Measurements from ENCODE around the gene NUP188. TPM values are rescaled to one million over a fixed set of nuclear protein-coding genes. Genes with fewer than 3 reads are reported as not detected.
"Not testable (repeated sequence)": the region's sequence is repeated elsewhere in the genome, so short reads cannot be mapped to it uniquely, and the experiment has no call there.

The NUP188 gene
- total RNA-seq, 1 donor from 2014 or later = 37.6 TPM

DNA sequence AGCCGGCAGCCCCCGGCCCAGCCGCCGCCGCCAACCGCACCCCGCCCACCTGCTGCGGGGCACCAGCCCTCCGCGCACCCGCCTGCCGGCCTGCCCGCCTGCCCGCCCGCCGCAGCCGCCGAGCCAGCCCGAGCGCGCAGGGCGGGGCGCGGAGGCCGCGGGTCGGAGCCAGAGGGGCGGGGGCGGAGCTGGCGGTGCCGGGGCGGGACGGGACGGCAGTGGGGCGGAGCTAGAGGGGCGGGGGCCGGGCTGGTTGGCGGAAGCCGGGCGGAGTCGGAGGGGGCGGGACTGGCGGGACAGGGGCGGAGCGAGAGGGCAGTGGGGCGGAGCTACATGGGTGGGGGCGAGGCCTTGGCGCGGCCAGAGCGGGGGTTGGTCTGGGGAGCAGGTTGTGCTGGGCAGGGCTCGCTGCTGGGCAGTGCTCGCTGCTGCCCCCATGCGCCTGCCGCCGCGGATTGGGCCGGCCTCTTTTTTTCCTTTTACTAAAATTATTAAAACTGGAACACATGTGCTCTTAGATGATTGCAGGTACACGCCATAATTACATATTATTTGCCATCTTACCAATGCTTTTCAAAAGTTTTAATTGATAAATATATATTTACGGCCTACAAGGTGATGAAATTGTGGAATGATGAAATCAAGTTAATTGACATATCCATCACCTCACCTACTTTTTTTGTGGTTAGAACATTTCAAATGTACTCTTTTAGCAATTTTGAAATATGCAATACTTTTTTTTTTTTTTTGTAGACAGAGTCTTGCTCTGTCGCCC, 80.9 kb downstream of the NUP188 start, which contains the start of gene SH3GLB2:
Gene SH3GLB2 (minus strand): TSS at position 140 of the 775 bp plus-strand sequence. CDS start 177 bp downstream, outside the sequence.
- DNase-seq (ENCODE audit: low read depth) = peak; percentile 32
- peak; percentile 73 for TF ChIP-seq CTCF (conservative IDR thresholded peaks at IDR 0.05; ENCODE audit: low read depth, low read length)
- H3K4me3 ChIP-seq (ENCODE audit: low read depth, low read length) = peak within 1 kb of the TSS; percentile 95

DNA sequence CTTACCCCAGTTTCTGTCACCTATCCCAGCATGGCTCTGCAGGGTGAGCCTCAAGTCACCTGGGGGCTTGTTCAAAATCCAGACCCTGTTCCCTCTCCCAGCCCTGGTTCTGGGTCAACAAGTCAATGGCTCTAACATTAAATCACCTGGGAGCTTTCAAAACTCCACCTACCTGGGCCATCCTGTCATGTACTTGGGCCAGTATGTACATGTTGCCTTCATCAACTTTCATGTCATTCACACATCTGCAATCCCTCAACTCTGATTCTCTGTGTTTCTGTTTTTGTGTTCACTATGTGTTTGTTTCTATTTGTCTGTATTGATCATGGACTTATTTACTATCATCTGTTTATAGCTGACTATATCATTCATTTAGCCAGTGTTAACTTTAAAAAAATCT, 82.7 kb downstream of the NUP188 start:
- TF ChIP-seq CTCF (conservative IDR thresholded peaks at IDR 0.05; ENCODE audit: low read depth, low read length) = no peak
- no peak for DNase-seq (ENCODE audit: low read depth)
- H3K4me3 ChIP-seq (ENCODE audit: low read depth, low read length) = no peak overlapping the region

DNA sequence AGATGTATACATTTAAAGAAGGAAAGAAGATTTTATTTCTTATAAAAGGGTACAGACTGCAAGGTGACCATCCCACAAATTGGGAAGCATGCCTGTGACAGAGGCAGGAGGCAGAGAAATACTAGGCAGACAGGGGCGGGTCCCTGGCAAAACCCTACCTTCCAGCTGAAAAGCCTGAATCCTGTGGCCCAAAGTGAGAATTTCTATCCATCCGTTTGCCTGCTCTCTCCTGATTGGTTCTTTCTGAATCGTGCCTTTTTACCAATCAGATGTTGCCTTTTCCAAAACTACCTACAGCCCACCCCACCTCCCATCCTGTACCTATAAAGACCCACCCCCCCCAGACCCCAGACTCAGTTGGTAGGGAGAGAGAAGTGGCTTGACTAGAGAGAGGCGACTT, 84.0 kb downstream of the NUP188 start:
- TF ChIP-seq CTCF (conservative IDR thresholded peaks at IDR 0.05; ENCODE audit: low read depth, low read length) = no peak
- H3K4me3 ChIP-seq (ENCODE audit: low read depth, low read length) = no peak overlapping the region
- DNase-seq (ENCODE audit: low read depth) = no peak

- H3K4me3 ChIP-seq (ENCODE audit: low read depth, low read length) = no peak overlapping the region
- DNase-seq (ENCODE audit: low read depth) = no peak
- no peak for TF ChIP-seq CTCF (conservative IDR thresholded peaks at IDR 0.05; ENCODE audit: low read depth, low read length)
Measured at GRCh38 chr9:129032541-129033159, 85.2 kb downstream of the NUP188 start.

- no peak for DNase-seq (ENCODE audit: low read depth)
Measured at GRCh38 chr9:129033216-129033615, 85.7 kb downstream of the NUP188 start.

DNA sequence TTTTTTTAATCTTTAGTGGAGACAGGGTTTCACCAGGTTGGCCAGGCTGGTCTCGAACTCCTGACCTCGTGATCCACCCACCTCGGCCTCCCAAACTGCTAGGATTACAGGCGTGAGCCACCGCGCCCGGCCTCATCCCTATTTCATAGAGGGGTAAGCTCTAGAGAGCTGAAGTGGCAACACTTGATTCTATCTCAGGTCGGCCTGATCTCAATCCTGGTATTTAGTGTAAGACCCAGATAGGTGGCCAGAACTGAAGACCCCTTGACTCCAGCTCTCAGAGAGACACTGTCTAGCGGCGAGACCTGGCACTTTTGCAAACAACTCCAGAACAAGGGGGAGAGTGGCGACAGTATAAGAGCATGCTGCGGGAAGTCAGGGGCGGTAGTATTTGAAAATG, 88.3 kb downstream of the NUP188 start:
- DNase-seq (ENCODE audit: low read depth) = not testable (repeated sequence)
- H3K4me3 ChIP-seq (ENCODE audit: low read depth, low read length) = peak overlapping the region; percentile 87

More at GRCh38 chr9:129033216-129033615, 85.7 kb downstream of the NUP188 start:
- H3K4me3 ChIP-seq (ENCODE audit: low read depth, low read length) = no peak overlapping the region
- TF ChIP-seq CTCF (conservative IDR thresholded peaks at IDR 0.05; ENCODE audit: low read depth, low read length) = no peak

DNA sequence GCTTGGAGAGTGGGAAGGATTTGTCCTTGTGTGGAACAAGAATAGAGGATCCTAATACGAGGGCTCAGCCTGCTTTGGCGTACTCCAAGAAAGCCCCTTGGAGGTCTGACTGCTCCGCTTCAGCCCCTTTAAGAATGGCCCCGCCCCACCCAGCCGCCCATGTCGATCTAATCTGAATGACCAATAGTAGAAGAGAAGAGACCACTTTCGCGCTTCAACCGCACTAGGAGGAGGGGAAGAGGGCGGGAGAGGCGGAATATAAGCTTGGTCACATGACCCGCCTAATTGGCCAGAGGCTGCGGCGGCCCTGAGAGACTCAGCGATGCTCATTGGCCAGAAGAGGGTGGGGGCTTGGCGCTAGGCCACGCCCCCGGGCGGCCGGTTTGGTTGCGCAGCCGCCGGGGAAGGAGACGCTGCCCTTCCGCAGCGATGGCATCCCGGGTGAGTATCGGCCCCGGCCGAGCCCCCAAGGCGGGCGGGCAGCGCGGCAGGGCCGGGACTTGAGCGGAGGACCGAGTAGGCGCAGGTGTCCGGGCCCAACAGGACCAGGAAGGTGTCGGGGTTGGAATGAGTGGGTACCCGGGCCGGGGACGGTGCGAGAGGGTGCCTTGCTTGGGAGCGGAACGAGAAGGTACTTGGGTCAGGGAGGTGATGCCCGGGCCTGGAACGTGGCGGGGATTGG, 88.9 kb downstream of the NUP188 start, which contains the start of gene MIGA2:
Gene MIGA2 (plus strand): TSS at position 386 of the 682 bp plus-strand sequence. CDS start 3,969 bp downstream, outside the sequence.
- DNase-seq (ENCODE audit: low read depth) = peak; percentile 89
- H3K4me3 ChIP-seq (ENCODE audit: low read depth, low read length) = peak within 1 kb of the TSS; percentile 87
- TF ChIP-seq CTCF (conservative IDR thresholded peaks at IDR 0.05; ENCODE audit: low read depth, low read length) = no peak

Measured in epithelial cell of proximal tubule (primary cell).